HG03135 (cell line): ENCODE data around the gene CEACAM6.

Experiments
- ATAC-seq: cut with Tn5 transposase; IDR thresholded peaks from one replicate; pipeline ENCODE4 v1.9.1; 2021; ENCODE audit warnings: mild to moderate bottlenecking, moderate library complexity; ENCODE audit not compliant: unreplicated experiment

The CEACAM6 gene

GRCh38 chr19:41795031-41795461 is 39.7 kb downstream of the CEACAM6 start:
- no peak for ATAC-seq

DNA sequence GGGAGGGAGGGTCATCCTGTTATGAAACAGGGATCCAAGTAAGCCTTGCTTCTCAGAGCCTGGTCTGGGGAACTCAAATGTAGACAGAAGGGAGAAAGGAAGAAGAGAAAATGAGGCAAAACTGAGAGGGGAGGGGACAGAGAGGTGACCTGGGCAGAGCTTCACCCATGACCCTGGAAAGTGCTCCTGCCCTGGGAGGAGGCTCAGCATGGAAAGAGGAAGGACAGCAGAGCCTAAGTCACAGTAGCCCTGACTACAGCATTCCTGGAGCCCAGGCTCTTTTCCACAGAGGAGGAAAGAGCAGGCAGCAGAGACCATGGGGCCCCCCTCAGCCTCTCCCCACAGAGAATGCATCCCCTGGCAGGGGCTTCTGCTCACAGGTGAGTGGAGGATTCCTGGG is 41.0 kb downstream of the CEACAM6 start, which contains the start of gene CEACAM3:
Gene CEACAM3 (plus strand): TSS at position 226 of the 400 bp plus-strand sequence. CDS start 91 bp downstream, at position 317.
- no peak for ATAC-seq

GRCh38 chr19:41796901-41797300 is 41.6 kb downstream of the CEACAM6 start:
- ATAC-seq: no peak

GRCh38 chr19:41799444-41800000 is 44.2 kb downstream of the CEACAM6 start:
- ATAC-seq: no peak

- no peak for ATAC-seq
These were observed 45.7 kb downstream of the CEACAM6 start for GRCh38 chr19:41801031-41801430.

DNA sequence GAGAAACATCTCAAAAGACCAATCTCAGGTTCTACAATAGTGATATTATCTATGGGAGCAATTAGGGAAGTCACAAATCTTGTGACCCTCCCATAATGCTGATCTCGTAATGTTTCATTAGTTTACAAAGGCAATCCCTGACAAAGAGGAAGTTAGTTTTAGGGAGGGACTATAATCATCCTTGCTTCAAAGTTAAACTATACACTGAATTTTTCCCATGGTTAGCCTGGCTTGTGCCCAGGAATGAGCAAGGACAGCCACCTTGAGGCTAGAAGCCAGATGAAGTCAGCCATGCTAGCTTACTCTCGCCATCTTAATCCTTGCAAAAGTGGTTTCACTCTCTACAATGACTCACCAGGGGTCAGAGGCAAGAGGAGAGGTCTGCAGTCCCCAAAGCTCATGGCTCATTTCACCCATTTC is 46.5 kb downstream of the CEACAM6 start:
- ATAC-seq: no peak

- no peak for ATAC-seq
These were observed 47.4 kb downstream of the CEACAM6 start for GRCh38 chr19:41802770-41803169.

DNA sequence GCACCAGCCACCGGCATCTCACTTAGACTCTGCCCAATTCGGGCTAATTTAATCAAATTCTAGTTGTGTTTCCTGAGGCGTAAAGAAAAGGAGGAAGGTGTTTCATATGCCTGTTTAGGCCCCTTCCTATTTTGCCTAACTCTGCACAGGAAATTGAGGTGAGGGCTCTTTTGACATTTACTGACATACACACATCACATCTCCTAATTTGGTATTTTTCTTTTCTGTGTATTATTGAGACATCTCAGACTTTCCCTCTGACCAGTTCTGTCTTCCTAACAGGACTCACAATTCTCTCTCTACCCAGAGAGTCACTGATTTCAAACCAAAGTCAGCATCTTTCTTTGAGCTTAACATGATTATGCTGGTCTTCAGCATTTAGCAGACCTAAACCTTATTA is 49.0 kb downstream of the CEACAM6 start:
- ATAC-seq: no peak

DNA sequence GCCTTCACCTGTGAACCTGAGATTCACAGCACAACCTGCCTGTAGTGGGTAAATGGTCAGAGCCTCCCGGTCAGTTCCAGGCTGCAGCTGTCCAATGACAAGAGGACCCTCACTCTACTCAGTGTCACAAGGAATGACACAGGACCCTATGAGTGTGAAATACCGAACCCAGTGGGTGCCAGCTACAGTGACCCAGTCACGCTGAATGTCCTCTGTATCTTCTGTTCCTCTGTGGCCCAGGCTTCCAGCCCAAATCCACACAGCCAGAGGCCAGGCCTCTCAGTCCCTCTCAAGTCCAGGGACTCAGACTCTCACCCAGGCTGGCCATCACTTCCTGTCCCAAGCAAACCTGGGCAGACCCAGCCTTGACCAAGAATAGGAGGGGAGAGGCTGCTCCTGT is 51.8 kb downstream of the CEACAM6 start:
- ATAC-seq: no peak

GRCh38 chr19:41808663-41809566 is 53.6 kb downstream of the CEACAM6 start:
- ATAC-seq: no peak

DNA sequence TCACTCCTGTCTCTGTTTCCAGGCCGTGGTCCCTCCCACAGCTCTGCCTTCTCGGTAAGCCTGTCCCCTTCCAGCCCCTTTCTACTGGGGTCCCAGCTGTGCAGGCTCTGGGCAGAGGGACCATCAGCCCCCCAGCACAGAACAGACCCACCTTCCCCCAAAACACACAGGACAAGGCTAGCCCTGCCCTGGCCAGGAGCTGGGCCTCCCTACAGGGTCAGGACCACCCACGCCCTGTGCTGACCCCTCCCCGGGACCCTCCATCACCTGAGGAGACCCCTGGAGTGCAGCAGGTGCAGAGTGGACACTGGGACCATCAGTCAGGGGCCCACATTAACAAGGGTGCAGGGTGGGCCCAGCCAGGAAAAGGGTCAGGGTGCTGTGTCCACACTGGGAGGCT is 55.0 kb downstream of the CEACAM6 start:
- no peak for ATAC-seq

DNA sequence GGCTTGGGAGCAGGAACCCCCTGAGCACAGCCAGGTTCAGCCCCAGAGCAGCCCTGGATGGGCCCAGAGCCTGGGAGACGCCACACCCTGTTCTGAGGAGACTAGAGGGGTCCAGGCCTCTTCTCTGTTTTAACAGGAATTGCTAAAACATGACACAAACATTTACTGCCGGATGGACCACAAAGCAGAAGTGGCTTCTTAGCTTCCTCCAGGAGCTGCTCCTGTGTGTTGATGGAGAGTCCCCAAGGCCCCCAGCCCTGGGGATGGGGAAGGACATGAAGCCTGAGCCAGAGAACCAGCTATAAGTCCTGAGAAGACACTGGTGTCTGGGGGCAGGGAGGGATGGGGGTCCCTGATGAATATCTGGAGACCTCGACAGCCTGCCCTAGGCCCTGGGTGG is 55.7 kb downstream of the CEACAM6 start:
- ATAC-seq: no peak

DNA sequence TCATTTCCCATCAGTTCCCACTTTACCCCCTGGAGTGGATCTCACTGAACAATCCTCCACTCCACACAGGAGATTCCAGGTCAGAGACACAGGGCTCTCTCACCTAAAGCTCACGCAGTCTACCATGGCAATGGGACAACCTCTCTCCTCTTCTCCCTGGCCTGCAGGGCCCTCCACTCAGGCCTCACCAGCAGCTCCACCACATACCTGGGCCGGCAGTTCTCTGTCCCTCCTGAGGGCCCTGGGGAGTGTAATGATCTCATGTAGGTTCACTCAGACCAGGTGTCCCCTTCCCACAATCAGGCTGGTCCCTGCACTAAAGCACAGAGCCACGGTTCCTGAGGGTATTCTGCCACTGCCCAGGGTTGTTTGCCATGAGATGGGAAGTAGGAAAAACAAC is 56.7 kb downstream of the CEACAM6 start:
- ATAC-seq: no peak

DNA sequence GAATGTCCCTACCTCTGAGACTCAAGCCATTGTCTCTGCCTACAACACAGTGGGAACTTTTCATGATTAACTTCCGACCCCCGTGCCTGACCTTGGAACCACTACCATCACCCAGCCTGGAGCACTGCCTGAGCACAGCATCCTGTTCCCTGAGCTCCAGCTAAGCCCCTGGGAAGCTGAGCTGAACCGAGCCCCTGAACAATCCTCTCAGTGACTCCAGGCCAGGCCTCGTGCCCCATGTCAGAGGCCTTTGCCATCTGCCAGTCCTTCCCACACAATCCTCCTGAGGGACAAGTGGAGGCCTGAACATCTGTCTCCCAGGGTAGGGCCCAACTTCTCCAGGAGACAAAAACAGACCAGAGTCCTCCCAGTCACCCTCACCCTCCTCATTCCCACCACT is 58.6 kb downstream of the CEACAM6 start:
- no peak for ATAC-seq

GRCh38 chr19:41815301-41815700 is 60.0 kb downstream of the CEACAM6 start:
- ATAC-seq: no peak

- no peak for ATAC-seq
These were observed 61.4 kb downstream of the CEACAM6 start for GRCh38 chr19:41816761-41817160.

DNA sequence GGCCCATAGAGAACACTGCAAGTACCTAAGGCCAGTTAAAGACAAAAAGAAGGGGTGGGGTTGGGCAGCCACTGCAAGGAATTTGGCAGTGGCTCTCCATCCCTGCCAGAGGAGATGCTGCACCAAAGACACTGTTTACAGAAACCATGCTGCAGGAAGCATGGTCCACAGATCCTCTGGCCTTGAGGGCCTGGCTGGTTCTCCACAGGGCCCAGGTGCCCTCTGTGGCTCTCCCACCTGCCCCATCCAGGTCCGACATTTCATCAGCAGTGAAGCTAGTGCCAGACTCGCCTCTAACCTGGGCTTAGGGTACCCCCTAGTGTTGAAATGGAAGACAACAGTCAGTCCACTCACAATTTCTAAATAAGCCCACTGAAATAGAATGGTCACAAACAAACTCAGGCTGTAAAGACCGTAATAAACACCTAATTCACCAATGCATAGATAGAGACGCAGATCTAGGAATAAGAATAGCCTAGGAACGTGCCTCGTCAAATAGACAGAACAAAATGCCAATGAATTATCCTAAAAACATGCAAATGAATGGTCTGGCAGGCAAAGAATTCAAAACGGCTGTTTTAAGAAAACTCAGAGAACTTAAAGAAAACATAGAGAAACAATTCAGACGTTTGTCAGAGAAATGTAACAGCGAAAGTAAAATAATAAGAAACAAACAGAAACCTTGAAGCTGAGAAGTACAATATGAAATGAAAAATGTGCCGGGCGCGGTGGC is 65.8 kb downstream of the CEACAM6 start:
- no peak for ATAC-seq
